Nephron progenitor cell (in vitro differentiated cells): ENCODE data around the gene EID3.
A peak's percentile ranks its signal among the peaks of the same experiment; 100 is the strongest.

Source experiments
- DNase-seq: peaks from one replicate; pipeline ENCODE4 v3.0.0; 2021
- H3K27ac Mint-ChIP-seq: 2 replicates; pipeline ENCODE4 v1.8.0; 2021; ENCODE audit warnings: mild to moderate bottlenecking, moderate library complexity, mixed read lengths
- H3K27me3 Mint-ChIP-seq: 2 replicates; pipeline ENCODE4 v1.8.0; 2021; ENCODE audit warnings: mild to moderate bottlenecking, low read depth, mixed read lengths; ENCODE audit not compliant: poor library complexity
- H3K36me3 Mint-ChIP-seq: 2 replicates; pipeline ENCODE4 v1.8.0; 2021; ENCODE audit warnings: low read depth, mixed read lengths
- H3K4me1 Mint-ChIP-seq: 2 replicates; pipeline ENCODE4 v1.8.0; 2021; ENCODE audit warnings: mixed read lengths
- H3K4me3 Mint-ChIP-seq: 2 replicates; pipeline ENCODE4 v1.8.0; 2021; ENCODE audit warnings: mild to moderate bottlenecking, moderate library complexity, mixed read lengths
- H3K9me3 Mint-ChIP-seq: 2 replicates; pipeline ENCODE4 v1.8.0; 2021; ENCODE audit warnings: mild to moderate bottlenecking, moderate library complexity, mixed read lengths
- TF ChIP-seq, protein P1 (sequence below): fragments of 200-600 bp; sonication (generic); IDR thresholded peaks from 2 replicates; pipeline ENCODE4 v1.5.0; 2021; ENCODE audit warnings: antibody characterized with exemption

The EID3 gene

DNA sequence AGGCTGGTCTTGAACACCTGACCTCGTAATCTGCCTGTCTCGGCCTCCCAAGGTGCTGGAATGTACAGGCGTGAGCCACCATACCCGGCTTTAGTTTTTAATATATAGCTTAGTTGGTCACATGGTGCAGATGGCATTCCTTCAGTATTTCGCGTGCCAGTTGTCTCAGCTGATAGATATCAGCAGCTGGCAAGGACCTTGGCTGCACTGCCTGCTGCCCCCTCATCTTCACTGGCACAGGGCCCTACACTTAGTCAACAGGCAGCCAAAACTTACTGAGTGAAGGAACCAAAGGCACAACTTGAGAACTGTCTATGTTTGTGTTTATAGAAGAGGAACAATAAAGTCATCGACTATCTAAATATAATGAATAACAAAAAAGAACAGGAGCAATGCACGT lies 31.0 kb downstream of the EID3 start:
- peaks cover 2% of the 10 kb centered on the region for H3K27me3 Mint-ChIP-seq
- no peak overlapping the region for H3K27ac Mint-ChIP-seq
- H3K36me3 Mint-ChIP-seq = peaks cover 41% of the 10 kb centered on the region
- TF ChIP-seq, protein P1, sequence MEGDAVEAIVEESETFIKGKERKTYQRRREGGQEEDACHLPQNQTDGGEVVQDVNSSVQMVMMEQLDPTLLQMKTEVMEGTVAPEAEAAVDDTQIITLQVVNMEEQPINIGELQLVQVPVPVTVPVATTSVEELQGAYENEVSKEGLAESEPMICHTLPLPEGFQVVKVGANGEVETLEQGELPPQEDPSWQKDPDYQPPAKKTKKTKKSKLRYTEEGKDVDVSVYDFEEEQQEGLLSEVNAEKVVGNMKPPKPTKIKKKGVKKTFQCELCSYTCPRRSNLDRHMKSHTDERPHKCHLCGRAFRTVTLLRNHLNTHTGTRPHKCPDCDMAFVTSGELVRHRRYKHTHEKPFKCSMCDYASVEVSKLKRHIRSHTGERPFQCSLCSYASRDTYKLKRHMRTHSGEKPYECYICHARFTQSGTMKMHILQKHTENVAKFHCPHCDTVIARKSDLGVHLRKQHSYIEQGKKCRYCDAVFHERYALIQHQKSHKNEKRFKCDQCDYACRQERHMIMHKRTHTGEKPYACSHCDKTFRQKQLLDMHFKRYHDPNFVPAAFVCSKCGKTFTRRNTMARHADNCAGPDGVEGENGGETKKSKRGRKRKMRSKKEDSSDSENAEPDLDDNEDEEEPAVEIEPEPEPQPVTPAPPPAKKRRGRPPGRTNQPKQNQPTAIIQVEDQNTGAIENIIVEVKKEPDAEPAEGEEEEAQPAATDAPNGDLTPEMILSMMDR = no peak
- no peak overlapping the region for H3K4me3 Mint-ChIP-seq
- DNase-seq = no peak
- H3K9me3 Mint-ChIP-seq = no peaks in the 10 kb centered on the region
- H3K4me1 Mint-ChIP-seq = peaks cover 4% of the 10 kb centered on the region

DNA sequence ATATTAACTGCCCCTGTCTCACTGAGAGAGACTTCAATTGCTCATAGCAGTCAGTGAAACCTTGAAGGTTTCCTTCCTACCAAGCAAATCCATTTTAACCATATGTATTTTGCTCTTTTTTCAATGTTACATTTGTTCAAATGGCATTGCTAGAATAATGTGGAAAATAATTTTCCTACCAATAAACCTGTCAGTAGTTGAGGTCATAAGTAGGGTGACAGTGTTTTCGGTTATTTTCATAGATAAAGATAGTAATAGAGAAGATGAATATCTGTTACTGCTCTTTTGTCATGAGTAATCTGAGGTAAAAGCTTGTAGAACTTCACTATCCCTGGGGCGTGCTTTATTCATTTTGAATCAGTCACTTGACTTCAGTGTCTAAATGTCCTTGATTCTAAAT lies 32.6 kb downstream of the EID3 start:
- Mint-ChIP-seq H3K36me3 (peaks cover 57% of the 10 kb centered on the region), H3K4me3 (no peak overlapping the region), H3K27me3 (no peaks in the 10 kb centered on the region), H3K9me3 (no peaks in the 10 kb centered on the region), H3K27ac (no peak overlapping the region), H3K4me1 (no peaks in the 10 kb centered on the region)
- DNase-seq = no peak
- TF ChIP-seq, protein P1 = no peak

DNA sequence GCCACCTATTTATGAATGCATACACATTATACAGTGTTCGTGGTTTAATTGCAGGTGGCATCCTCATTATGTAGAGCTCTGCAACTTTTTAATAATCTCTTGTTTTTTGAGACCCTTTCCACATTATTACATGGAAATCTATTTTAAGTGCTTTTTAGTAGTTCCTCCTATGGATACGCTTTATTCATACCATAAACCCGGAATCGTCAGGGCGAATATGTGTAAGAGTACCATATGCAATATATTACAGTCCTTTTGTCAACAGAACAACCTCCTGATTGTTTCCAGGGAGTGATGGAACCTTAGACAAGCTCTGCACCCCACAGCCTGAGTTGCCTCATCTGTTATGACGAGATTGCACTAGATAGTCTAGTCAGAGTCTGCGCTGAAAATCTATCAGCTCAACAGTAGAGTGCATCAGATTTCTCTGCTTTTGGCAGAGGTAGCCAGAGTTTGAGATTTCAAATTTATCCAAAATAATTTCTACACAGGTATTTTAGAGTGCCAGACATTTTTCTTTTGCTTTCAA lies 33.6 kb downstream of the EID3 start:
- no peaks in the 10 kb centered on the region for H3K9me3 Mint-ChIP-seq
- H3K27ac Mint-ChIP-seq = no peak overlapping the region
- H3K4me3 Mint-ChIP-seq = no peak overlapping the region
- H3K27me3 Mint-ChIP-seq = no peaks in the 10 kb centered on the region
- no peak for DNase-seq
- H3K4me1 Mint-ChIP-seq = no peaks in the 10 kb centered on the region
- peaks cover 56% of the 10 kb centered on the region for H3K36me3 Mint-ChIP-seq
- TF ChIP-seq, protein P1 = no peak

DNA sequence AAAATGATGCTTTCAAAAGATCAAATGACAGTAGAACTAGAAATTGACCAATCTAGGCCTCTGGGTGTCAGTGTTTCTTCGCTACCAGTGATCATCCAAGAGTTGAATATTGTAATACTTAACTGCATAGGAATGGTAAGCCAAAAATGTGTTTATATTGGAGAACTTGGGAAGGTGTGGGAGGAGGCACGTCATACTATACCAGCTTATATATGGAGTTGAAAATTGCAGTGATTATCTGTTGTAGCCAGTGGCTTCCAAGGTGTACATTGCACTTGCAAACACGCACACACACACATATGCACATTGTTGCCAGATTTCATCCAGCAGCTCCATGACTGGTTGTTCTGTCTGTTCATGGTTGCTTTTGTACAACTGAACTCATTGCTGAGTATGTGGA lies 36.1 kb downstream of the EID3 start:
- no peak for DNase-seq
- Mint-ChIP-seq H3K4me3 (no peak overlapping the region), H3K4me1 (peaks cover 4% of the 10 kb centered on the region), H3K36me3 (peaks cover 52% of the 10 kb centered on the region), H3K27ac (no peak overlapping the region), H3K9me3 (no peaks in the 10 kb centered on the region), H3K27me3 (no peaks in the 10 kb centered on the region)
- TF ChIP-seq, protein P1 = no peak

DNA sequence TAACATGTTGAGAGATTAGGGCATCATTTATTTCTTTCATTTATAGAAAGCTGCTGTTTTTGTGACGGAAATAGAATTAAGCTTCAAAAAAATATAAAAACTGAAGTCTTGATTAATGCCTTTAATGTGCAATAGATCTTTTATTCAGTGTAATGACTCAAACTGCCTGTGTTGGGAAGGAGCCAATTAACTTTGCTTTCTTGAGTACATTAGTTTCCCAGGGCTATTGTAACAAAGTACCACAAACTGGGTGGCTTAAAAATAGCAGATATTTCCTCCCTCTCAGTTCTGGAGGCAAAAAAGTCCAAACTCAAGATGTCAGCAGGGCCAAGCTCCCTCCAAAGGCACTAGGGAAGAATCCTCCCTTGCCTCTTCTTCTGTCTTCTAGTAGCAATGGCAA lies 36.6 kb downstream of the EID3 start:
- no peaks in the 10 kb centered on the region for H3K9me3 Mint-ChIP-seq
- H3K27ac Mint-ChIP-seq = peak overlapping the region; percentile 93
- TF ChIP-seq, protein P1 = no peak
- H3K27me3 Mint-ChIP-seq = no peaks in the 10 kb centered on the region
- no peak overlapping the region for H3K4me3 Mint-ChIP-seq
- peaks cover 4% of the 10 kb centered on the region for H3K4me1 Mint-ChIP-seq
- peaks cover 47% of the 10 kb centered on the region for H3K36me3 Mint-ChIP-seq
- DNase-seq = no peak

DNA sequence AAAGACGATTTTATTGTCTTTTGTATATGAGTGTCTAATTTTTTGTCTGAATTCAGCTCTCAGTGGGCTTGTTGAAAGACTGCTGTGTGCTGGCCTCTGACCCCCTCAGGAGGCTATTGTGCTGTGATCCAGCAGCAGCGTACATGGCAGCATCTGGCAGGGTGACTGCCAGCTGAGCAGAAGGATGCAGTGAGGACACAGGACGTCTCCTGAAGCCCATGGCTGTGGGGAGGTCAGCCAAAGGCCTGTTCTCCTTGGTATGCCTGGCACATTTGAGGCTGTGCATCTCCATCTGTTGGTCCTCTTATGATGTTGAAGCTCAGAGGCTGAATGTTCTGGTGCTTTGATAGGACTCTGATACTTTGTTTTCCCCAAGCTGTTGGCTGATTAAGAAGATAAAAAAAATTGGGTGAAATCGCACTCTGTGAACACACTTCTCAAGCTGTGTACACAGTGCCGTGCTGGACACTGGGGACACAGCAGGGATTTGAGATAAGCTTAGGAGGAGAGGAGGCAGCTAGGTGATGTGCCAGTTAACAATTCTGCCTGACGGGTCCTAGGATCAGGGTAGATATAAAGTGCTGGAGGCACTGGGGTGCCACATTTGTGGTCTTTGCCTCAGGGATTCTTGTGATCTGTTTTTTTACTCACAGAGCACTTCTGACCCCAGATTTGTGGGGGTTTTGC lies 37.5 kb downstream of the EID3 start:
- no peak for DNase-seq
- TF ChIP-seq, protein P1 = no peak
- Mint-ChIP-seq H3K9me3 (no peaks in the 10 kb centered on the region), H3K27ac (peak overlapping the region; percentile 85), H3K27me3 (no peaks in the 10 kb centered on the region), H3K4me3 (no peak overlapping the region), H3K4me1 (peaks cover 4% of the 10 kb centered on the region), H3K36me3 (peaks cover 42% of the 10 kb centered on the region)
